Heart left ventricle (tissue), 13 donors: ENCODE data around the gene PCGF2.

Source experiments
- POLR2A ChIP-seq, 2 donors: fragments of 450-650 bp; IDR thresholded peaks; one replicate each; pipeline ENCODE4 v1.6.1; 2017; ENCODE audit warnings: antibody characterized with exemption in 2 of 2, mild to moderate bottlenecking in 2 of 2, moderate library complexity in 2 of 2
- TF ChIP-seq, protein P1 (sequence below), 12 donors: fragments of 200-600 bp; sonication (generic) in 4 of 12; IDR thresholded peaks; one replicate each; pipeline versions ENCODE4 v1.5.0 to v1.8.0; 2018 to 2022; ENCODE audit warnings: antibody characterized with exemption in 12 of 12, mild to moderate bottlenecking in 5 of 12
- donor health status: ischemic (EF 13 %, LVEDD 7.1; RV severe dilation, severe dysfunction).
- donor health status: DM: no; HTN: yes; CAD: no.
- donor health status: DM: no; HTN: no; CAD: no.
- donor health status: ischemic (EF 25% LVEDD 6.9; RV normal size, moderate dysfunction).
- donor health status: ischemic (EF 25% LVEDD 5.7; RV mildly dilated, moderate dysfunction).
- donor health status: ischemic (EF 35%, LVEDD 5.7; RV mildly dilated, moderate dysfunction).
- donor health status: nonischemic (EF 11% LVEDD 7.7; RV severe dilation, severe dysfunction).
- donor health status: DM: yes; HTN: yes; CAD: no.
- donor health status: PGD.
- donor health status: ischemic (EF 29% LVEDD 5.4; RV normal size, mild dysfunction).
- donor health status: nonischemic (EF 23%, LVEDD 6.1; RV moderate dilation, normal function).

GRCh38 chr17:38704606-38705522, 43.3 kb downstream of the PCGF2 start, which contains the start of gene MLLT6:
- TF ChIP-seq, protein P1, sequence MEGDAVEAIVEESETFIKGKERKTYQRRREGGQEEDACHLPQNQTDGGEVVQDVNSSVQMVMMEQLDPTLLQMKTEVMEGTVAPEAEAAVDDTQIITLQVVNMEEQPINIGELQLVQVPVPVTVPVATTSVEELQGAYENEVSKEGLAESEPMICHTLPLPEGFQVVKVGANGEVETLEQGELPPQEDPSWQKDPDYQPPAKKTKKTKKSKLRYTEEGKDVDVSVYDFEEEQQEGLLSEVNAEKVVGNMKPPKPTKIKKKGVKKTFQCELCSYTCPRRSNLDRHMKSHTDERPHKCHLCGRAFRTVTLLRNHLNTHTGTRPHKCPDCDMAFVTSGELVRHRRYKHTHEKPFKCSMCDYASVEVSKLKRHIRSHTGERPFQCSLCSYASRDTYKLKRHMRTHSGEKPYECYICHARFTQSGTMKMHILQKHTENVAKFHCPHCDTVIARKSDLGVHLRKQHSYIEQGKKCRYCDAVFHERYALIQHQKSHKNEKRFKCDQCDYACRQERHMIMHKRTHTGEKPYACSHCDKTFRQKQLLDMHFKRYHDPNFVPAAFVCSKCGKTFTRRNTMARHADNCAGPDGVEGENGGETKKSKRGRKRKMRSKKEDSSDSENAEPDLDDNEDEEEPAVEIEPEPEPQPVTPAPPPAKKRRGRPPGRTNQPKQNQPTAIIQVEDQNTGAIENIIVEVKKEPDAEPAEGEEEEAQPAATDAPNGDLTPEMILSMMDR (IDR thresholded peaks at IDR 0.05) = no peak
- peak in 1 of 2 donors; percentile 39 for TF ChIP-seq POLR2A (IDR thresholded peaks at IDR 0.05)
